Gastroesophageal sphincter (tissue), 3 donors: Measurements from ENCODE around the gene OR5AR1.

ENCODE experiments used
- EP300 ChIP-seq: sonication (generic); formaldehyde crosslinking; IDR thresholded peaks from one replicate; pipeline ENCODE4 v1.6.1; 2017; ENCODE audit warnings: antibody characterized with exemption, mild to moderate bottlenecking
- POLR2A ChIP-seq, 2 donors: fragments of 450-650 bp; IDR thresholded peaks; one replicate each; pipeline ENCODE4 v1.6.1; 2017; ENCODE audit warnings: antibody characterized with exemption in 2 of 2, mild to moderate bottlenecking in 2 of 2, moderate library complexity in 1 of 2
- POLR2AphosphoS5 ChIP-seq: sonication (generic); formaldehyde crosslinking; IDR thresholded peaks from one replicate; pipeline ENCODE4 v1.6.1; 2017; ENCODE audit warnings: antibody characterized with exemption
- TF ChIP-seq, protein P1 (sequence below), 4 experiments: fragments of 200-600 bp in 2 of 4; fragments of 450-650 bp in 2 of 4; sonication (generic) in 1 of 4; IDR thresholded peaks; one replicate each; pipeline ENCODE4 v1.5.1; 2017 to 2019; ENCODE audit warnings: antibody characterized with exemption in 4 of 4, mild to moderate bottlenecking in 2 of 4, moderate library complexity in 2 of 4

GRCh38 chr11:56659755-56660154, 3.7 kb upstream of the OR5AR1 start:
- TF ChIP-seq, protein P1, sequence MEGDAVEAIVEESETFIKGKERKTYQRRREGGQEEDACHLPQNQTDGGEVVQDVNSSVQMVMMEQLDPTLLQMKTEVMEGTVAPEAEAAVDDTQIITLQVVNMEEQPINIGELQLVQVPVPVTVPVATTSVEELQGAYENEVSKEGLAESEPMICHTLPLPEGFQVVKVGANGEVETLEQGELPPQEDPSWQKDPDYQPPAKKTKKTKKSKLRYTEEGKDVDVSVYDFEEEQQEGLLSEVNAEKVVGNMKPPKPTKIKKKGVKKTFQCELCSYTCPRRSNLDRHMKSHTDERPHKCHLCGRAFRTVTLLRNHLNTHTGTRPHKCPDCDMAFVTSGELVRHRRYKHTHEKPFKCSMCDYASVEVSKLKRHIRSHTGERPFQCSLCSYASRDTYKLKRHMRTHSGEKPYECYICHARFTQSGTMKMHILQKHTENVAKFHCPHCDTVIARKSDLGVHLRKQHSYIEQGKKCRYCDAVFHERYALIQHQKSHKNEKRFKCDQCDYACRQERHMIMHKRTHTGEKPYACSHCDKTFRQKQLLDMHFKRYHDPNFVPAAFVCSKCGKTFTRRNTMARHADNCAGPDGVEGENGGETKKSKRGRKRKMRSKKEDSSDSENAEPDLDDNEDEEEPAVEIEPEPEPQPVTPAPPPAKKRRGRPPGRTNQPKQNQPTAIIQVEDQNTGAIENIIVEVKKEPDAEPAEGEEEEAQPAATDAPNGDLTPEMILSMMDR (IDR thresholded peaks at IDR 0.05): no peak
- TF ChIP-seq POLR2A (IDR thresholded peaks at IDR 0.05) (no peak), EP300 (no peak), POLR2AphosphoS5 (no peak)
